Measurements from ENCODE around the gene CDC123. TPM values are rescaled to one million over a fixed set of nuclear protein-coding genes. Genes with fewer than 3 reads are reported as not detected.

The CDC123 gene
- total and polyA plus RNA-seq, 2 experiments from 2014 or later: 53.0 to 147 TPM

- H3K27ac ChIP-seq: no peak overlapping the region
- H3K4me3 ChIP-seq: no peak overlapping the region
- H3K27me3 ChIP-seq: no peaks in the 10 kb centered on the region
- peaks cover 10% of the 10 kb centered on the region for H3K4me1 ChIP-seq (ENCODE audit: low read depth)
- H3K9me3 ChIP-seq (ENCODE audit: low read depth): no peaks in the 10 kb centered on the region
- no peak for DNase-seq (ENCODE audit: low read depth in 1 of 2, low spot score in 1 of 2)
- TF ChIP-seq, protein P1, sequence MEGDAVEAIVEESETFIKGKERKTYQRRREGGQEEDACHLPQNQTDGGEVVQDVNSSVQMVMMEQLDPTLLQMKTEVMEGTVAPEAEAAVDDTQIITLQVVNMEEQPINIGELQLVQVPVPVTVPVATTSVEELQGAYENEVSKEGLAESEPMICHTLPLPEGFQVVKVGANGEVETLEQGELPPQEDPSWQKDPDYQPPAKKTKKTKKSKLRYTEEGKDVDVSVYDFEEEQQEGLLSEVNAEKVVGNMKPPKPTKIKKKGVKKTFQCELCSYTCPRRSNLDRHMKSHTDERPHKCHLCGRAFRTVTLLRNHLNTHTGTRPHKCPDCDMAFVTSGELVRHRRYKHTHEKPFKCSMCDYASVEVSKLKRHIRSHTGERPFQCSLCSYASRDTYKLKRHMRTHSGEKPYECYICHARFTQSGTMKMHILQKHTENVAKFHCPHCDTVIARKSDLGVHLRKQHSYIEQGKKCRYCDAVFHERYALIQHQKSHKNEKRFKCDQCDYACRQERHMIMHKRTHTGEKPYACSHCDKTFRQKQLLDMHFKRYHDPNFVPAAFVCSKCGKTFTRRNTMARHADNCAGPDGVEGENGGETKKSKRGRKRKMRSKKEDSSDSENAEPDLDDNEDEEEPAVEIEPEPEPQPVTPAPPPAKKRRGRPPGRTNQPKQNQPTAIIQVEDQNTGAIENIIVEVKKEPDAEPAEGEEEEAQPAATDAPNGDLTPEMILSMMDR (IDR thresholded peaks at IDR 0.05; ENCODE audit: low read depth, low read length): no peak
- peaks cover 26% of the 10 kb centered on the region for H3K36me3 ChIP-seq
Measured at GRCh38 chr10:12200850-12201249, 4.9 kb downstream of the CDC123 start.

- H3K4me1 ChIP-seq (ENCODE audit: low read depth): peaks cover 10% of the 10 kb centered on the region
Measured at GRCh38 chr10:12201543-12201942, 5.6 kb downstream of the CDC123 start.

GRCh38 chr10:12202226-12202625 lies 6.2 kb downstream of the CDC123 start:
- Histone ChIP-seq H3K27ac (no peak overlapping the region), H3K9me3 (ENCODE audit: low read depth) (no peaks in the 10 kb centered on the region), H3K4me3 (no peak overlapping the region), H3K27me3 (no peaks in the 10 kb centered on the region), H3K4me1 (ENCODE audit: low read depth) (peaks cover 5% of the 10 kb centered on the region), H3K36me3 (peaks cover 26% of the 10 kb centered on the region)
- DNase-seq (ENCODE audit: low read depth in 1 of 2, low spot score in 1 of 2): no peak
- TF ChIP-seq, protein P1 (IDR thresholded peaks at IDR 0.05; ENCODE audit: low read depth, low read length): no peak

More at GRCh38 chr10:12201543-12201942, 5.6 kb downstream of the CDC123 start:
- DNase-seq (ENCODE audit: low read depth in 1 of 2, low spot score in 1 of 2): no peak
- H3K27ac ChIP-seq: no peak overlapping the region
- H3K9me3 ChIP-seq (ENCODE audit: low read depth): no peaks in the 10 kb centered on the region
- H3K4me3 ChIP-seq: no peak overlapping the region
- TF ChIP-seq, protein P1 (IDR thresholded peaks at IDR 0.05; ENCODE audit: low read depth, low read length): no peak
- no peaks in the 10 kb centered on the region for H3K27me3 ChIP-seq
- H3K36me3 ChIP-seq: peaks cover 26% of the 10 kb centered on the region

DNA sequence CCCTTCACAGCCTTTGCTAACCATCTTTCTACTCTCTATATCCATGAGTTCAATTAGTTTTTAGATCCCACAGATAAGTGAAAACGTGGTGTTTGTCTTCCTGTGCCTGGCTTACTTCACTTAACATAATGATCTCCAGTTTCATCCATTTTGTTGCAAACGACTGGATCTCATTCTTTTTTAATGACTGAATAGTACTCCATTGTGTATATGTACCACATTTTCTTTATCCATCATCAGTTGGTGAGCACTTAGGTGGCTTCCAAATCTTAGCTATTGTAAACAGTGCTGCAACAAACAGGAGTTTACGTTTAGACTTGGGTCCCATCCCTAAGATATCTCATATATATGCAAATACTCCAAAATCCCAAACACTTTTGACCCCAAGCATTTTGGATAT lies 9.1 kb downstream of the CDC123 start:
- no peaks in the 10 kb centered on the region for H3K4me1 ChIP-seq (ENCODE audit: low read depth)
- no peaks in the 10 kb centered on the region for H3K9me3 ChIP-seq (ENCODE audit: low read depth)
- TF ChIP-seq, protein P1 (IDR thresholded peaks at IDR 0.05; ENCODE audit: low read depth, low read length): no peak
- H3K36me3 ChIP-seq: peaks cover 19% of the 10 kb centered on the region
- DNase-seq (ENCODE audit: low read depth in 1 of 2, low spot score in 1 of 2): no peak
- H3K27me3 ChIP-seq: no peaks in the 10 kb centered on the region
- no peak overlapping the region for H3K27ac ChIP-seq
- no peak overlapping the region for H3K4me3 ChIP-seq

GRCh38 chr10:12207114-12207513 lies 11.1 kb downstream of the CDC123 start:
- no peaks in the 10 kb centered on the region for H3K4me1 ChIP-seq (ENCODE audit: low read depth)
- no peaks in the 10 kb centered on the region for H3K27me3 ChIP-seq
- no peak for DNase-seq (ENCODE audit: low read depth in 1 of 2, low spot score in 1 of 2)
- H3K27ac ChIP-seq: no peak overlapping the region
- TF ChIP-seq, protein P1 (IDR thresholded peaks at IDR 0.05; ENCODE audit: low read depth, low read length): no peak
- no peaks in the 10 kb centered on the region for H3K9me3 ChIP-seq (ENCODE audit: low read depth)
- H3K36me3 ChIP-seq: peaks cover 28% of the 10 kb centered on the region
- H3K4me3 ChIP-seq: no peak overlapping the region

DNA sequence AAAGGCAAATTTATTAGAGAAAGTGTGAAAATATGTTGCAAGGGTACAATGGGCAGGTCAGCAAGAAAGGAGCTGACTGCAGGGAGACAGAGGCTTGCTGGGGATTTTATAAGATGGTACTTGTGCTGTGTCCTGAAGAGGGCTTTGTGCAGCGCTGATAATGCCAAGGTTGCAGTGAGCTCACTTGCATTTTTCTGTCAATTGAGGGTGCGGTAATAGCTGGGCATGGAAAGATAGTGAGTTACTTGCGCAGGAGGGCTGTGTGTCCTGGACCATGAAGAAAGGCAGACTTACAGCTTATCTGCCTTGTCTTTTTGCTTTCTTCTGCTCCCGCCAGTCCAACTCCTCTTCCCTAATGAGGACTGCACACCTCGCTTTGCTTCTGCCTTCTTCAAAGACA lies 12.5 kb downstream of the CDC123 start:
- H3K27ac ChIP-seq: no peak overlapping the region
- H3K4me3 ChIP-seq: no peak overlapping the region
- no peaks in the 10 kb centered on the region for H3K9me3 ChIP-seq (ENCODE audit: low read depth)
- TF ChIP-seq, protein P1 (IDR thresholded peaks at IDR 0.05; ENCODE audit: low read depth, low read length): no peak
- H3K4me1 ChIP-seq (ENCODE audit: low read depth): no peaks in the 10 kb centered on the region
- peaks cover 27% of the 10 kb centered on the region for H3K36me3 ChIP-seq
- no peak for DNase-seq (ENCODE audit: low read depth in 1 of 2, low spot score in 1 of 2)
- no peaks in the 10 kb centered on the region for H3K27me3 ChIP-seq

Data from cardiac muscle cell (in vitro differentiated cells and primary cell).